ENCODE results near the gene C16orf74. TPM values are rescaled to one million over a fixed set of nuclear protein-coding genes. Genes with fewer than 3 reads are reported as not detected.

Gene C16orf74
- total and polyA plus RNA-seq, 11 donors, result 0.53 to 4.1 (median 1.6) TPM

GRCh38 chr16:85682516-85682915 lies 68.4 kb downstream of the C16orf74 start:
- Histone ChIP-seq H3K4me3 (no peak overlapping the region), H3K4me1 (no peaks in the 10 kb centered on the region), H3K9me3 (no peaks in the 10 kb centered on the region), H3K36me3 (peaks cover 0 to 9% (median 0%) of the 10 kb centered on the region in 9 donors), H3K27ac (no peak overlapping the region), H3K27me3 (no peaks in the 10 kb centered on the region)
- ATAC-seq (no peak), DNase-seq (no peak)
- intact Hi-C loops (cut with DNase I), result no loop called here
- WGBS, 4 donors, result 83 to 94% (median 92%) methylated on average over 9 of the region's 9 CpGs
- no peak for TF ChIP-seq POLR2A (IDR thresholded peaks at IDR 0.05)
- no peak for TF ChIP-seq CTCF (IDR thresholded peaks at IDR 0.05)

GRCh38 chr16:85681255-85681654 lies 69.6 kb downstream of the C16orf74 start:
- peaks cover 0 to 22% (median 0%) of the 10 kb centered on the region in 9 donors for H3K36me3 ChIP-seq
- no peak for ATAC-seq
- no peak for TF ChIP-seq POLR2A (IDR thresholded peaks at IDR 0.05)
- TF ChIP-seq CTCF (IDR thresholded peaks at IDR 0.05), result no peak
- DNase-seq, result no peak
- no peak overlapping the region for H3K4me3 ChIP-seq
- no peaks in the 10 kb centered on the region for H3K4me1 ChIP-seq
- no peaks in the 10 kb centered on the region for H3K9me3 ChIP-seq
- WGBS, 4 donors, result 84 to 93% (median 90%) methylated on average over 8 of the region's 8 CpGs
- H3K27me3 ChIP-seq, result no peaks in the 10 kb centered on the region
- intact Hi-C loops (cut with DNase I), result no loop called here
- no peak overlapping the region for H3K27ac ChIP-seq

- no peak overlapping the region for H3K4me3 ChIP-seq
- WGBS, 4 donors, result 91 to 95% (median 93%) methylated on average over 6 of the region's 6 CpGs
- H3K27ac ChIP-seq, result no peak overlapping the region
- ATAC-seq, result no peak
- DNase-seq, result no peak
- no peaks in the 10 kb centered on the region for H3K27me3 ChIP-seq
- intact Hi-C loops (cut with DNase I), result no loop called here
- H3K4me1 ChIP-seq, result peaks cover 0 to 3% (median 0%) of the 10 kb centered on the region in 12 donors
- H3K36me3 ChIP-seq, result peaks cover 0 to 28% (median 0%) of the 10 kb centered on the region in 9 donors
- H3K9me3 ChIP-seq, result no peaks in the 10 kb centered on the region
- TF ChIP-seq CTCF (IDR thresholded peaks at IDR 0.05), result no peak
- TF ChIP-seq POLR2A (IDR thresholded peaks at IDR 0.05), result no peak
These were observed 70.4 kb downstream of the C16orf74 start for GRCh38 chr16:85680352-85680944.

- ATAC-seq (no peak), DNase-seq (no peak)
- Histone ChIP-seq H3K4me3 (no peak overlapping the region), H3K27me3 (no peaks in the 10 kb centered on the region), H3K27ac (no peak overlapping the region), H3K4me1 (peaks cover 0 to 6% (median 0%) of the 10 kb centered on the region in 12 donors), H3K9me3 (no peaks in the 10 kb centered on the region), H3K36me3 (peaks cover 0 to 34% (median 3%) of the 10 kb centered on the region in 9 donors)
- intact Hi-C loops (cut with DNase I), result loop anchor here in 2 of 10 donors (5.0 kb wide), 1 partner anchor 37 kb away; no protein-coding TSS in a partner anchor
- TF ChIP-seq CTCF (IDR thresholded peaks at IDR 0.05) (no peak), POLR2A (IDR thresholded peaks at IDR 0.05) (no peak)
- WGBS, 4 donors, result 90 to 95% (median 93%) methylated on average over 6 of the region's 6 CpGs
These were observed 71.0 kb downstream of the C16orf74 start for GRCh38 chr16:85679870-85680269.
